ENCODE results near the gene SCRT2. TPM values are rescaled to one million over a fixed set of nuclear protein-coding genes. Genes with fewer than 3 reads are reported as not detected.

SCRT2 gene
- total RNA-seq, 1 experiment from 2014 or later = not detected

DNA sequence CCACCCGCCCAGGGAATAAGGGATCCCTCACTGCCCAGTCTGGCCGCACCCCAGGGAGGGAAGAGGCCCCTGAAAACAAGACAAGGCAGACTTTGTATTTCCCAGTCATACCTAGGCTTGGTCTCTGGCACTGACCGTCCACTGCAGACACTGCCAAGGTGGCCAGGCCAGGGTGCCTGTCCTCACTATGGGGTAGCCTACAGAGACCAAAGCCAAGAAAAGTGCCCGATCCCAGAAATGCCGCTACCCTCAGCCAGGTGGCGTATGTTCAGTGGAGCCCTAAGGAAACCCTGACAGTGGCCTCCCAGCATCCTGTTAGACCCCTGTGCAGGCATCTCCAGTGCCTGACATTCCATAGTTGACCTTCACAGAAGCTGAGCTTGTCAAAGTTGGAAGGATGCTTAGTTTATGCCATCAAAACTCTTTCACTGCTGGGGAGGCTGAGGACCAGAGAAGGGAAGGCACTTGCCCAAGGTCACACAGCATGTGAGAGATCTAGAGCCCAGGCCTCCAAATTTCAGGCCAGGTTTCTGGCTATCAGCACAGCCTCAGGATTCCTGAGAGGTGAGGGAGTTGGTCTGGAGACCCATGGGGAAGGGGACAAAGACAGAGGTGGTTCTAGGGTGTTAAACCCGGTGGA is 2.5 kb downstream of the SCRT2 start:
- no peak overlapping the region for H3K9ac ChIP-seq (ENCODE audit: extremely low read depth, insufficient read length, low read length)
- H3K27me3 ChIP-seq (ENCODE audit: insufficient read depth, low read length) = peaks cover 5% of the 10 kb centered on the region
- H2BK12ac ChIP-seq (ENCODE audit: insufficient read length, low read depth, low read length) = no peak overlapping the region
- H3K9me3 Mint-ChIP-seq = peaks cover 0 to 4% of the 10 kb centered on the region in 2 experiments; a peak in 1 of 5 replicates
- DNase-seq = no peak
- no peaks in the 10 kb centered on the region for H3K79me2 ChIP-seq (ENCODE audit: insufficient read depth, low read length)
- H4K91ac ChIP-seq (ENCODE audit: insufficient read length, low read depth, low read length) = no peak overlapping the region
- no peak overlapping the region for H2AFZ ChIP-seq (ENCODE audit: low read length)
- TF ChIP-seq, protein P1, sequence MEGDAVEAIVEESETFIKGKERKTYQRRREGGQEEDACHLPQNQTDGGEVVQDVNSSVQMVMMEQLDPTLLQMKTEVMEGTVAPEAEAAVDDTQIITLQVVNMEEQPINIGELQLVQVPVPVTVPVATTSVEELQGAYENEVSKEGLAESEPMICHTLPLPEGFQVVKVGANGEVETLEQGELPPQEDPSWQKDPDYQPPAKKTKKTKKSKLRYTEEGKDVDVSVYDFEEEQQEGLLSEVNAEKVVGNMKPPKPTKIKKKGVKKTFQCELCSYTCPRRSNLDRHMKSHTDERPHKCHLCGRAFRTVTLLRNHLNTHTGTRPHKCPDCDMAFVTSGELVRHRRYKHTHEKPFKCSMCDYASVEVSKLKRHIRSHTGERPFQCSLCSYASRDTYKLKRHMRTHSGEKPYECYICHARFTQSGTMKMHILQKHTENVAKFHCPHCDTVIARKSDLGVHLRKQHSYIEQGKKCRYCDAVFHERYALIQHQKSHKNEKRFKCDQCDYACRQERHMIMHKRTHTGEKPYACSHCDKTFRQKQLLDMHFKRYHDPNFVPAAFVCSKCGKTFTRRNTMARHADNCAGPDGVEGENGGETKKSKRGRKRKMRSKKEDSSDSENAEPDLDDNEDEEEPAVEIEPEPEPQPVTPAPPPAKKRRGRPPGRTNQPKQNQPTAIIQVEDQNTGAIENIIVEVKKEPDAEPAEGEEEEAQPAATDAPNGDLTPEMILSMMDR (conservative IDR thresholded peaks at IDR 0.05) = peak; percentile 78
- H3K79me1 ChIP-seq (ENCODE audit: insufficient read depth, low read depth, low read length, poor library complexity, severe bottlenecking) = no peaks in the 10 kb centered on the region
- H3K4me3 Mint-ChIP-seq = peak overlapping the region in 1 of 2 experiments; percentile 53; a peak in 1 of 5 replicates
- H3K27ac ChIP-seq (ENCODE audit: insufficient read length, low read depth, low read length) = no peak overlapping the region
- H3K56ac ChIP-seq (ENCODE audit: insufficient read length, low read depth, low read length) = no peak overlapping the region
- no peak overlapping the region for H2BK20ac ChIP-seq (ENCODE audit: low read depth, low read length, poor library complexity, severe bottlenecking)
- H3K36me3 Mint-ChIP-seq (ENCODE audit: insufficient read depth in 1 of 3, low read depth in 3 of 3) = no peaks in the 10 kb centered on the region; a peak in 1 of 7 replicates
- H2BK120ac ChIP-seq (ENCODE audit: low read depth, low read length, poor library complexity, severe bottlenecking) = no peak overlapping the region
- H3K27ac Mint-ChIP-seq = no peak overlapping the region; a peak in 1 of 7 replicates
- no peak overlapping the region for H2AK5ac ChIP-seq (ENCODE audit: insufficient read length, low read length)
- H3K4me2 ChIP-seq (ENCODE audit: insufficient read depth, insufficient read length, low read length) = no peak overlapping the region
- H2BK5ac ChIP-seq (ENCODE audit: insufficient read length, low read length) = no peak overlapping the region
- no peak overlapping the region for H4K5ac ChIP-seq (ENCODE audit: insufficient read length, low read depth, low read length)
- no peak overlapping the region for H3T11ph ChIP-seq (ENCODE audit: low read length)
- H4K20me1 ChIP-seq (ENCODE audit: control insufficient read depth, insufficient read depth, insufficient read length) = no peaks in the 10 kb centered on the region
- H3K9me3 ChIP-seq (ENCODE audit: control insufficient read depth, low read depth, low read length) = no peaks in the 10 kb centered on the region
- H3K4me1 ChIP-seq (ENCODE audit: insufficient read depth, low read length) = no peaks in the 10 kb centered on the region; the same call in 1 of the 2 replicates
- H3K18ac ChIP-seq (ENCODE audit: insufficient read length, low read depth, low read length) = no peak overlapping the region
- H3K4ac ChIP-seq (ENCODE audit: low read depth, low read length) = no peak overlapping the region
- H3K27me3 Mint-ChIP-seq (ENCODE audit: low read depth) = peaks cover 58% of the 10 kb centered on the region
- no peak overlapping the region for H3K14ac ChIP-seq (ENCODE audit: insufficient read depth, low read length)
- no CpG with 5 or more reads among the region's 7 CpGs for WGBS (ENCODE audit: extremely low coverage, insufficient read length, low lambda C conversion rate)
- peaks cover 25 to 58% of the 10 kb centered on the region in 2 experiments for H3K4me1 Mint-ChIP-seq
- H2BK15ac ChIP-seq (ENCODE audit: low read depth, low read length) = no peak overlapping the region
- H3K23ac ChIP-seq (ENCODE audit: insufficient read length, low read depth, low read length) = no peak overlapping the region
- H3K23me2 ChIP-seq (ENCODE audit: insufficient read length, low read depth, low read length, poor library complexity, severe bottlenecking) = peaks cover 17% of the 10 kb centered on the region
- no peak overlapping the region for H4K8ac ChIP-seq (replicated peaks; ENCODE audit: insufficient read length, low read depth, low read length)

Data from H9 (cell line).